NCI-H1417 treated with DMSO at 0.1 percent for 48 hours (cell line): ENCODE results near the gene PRAMEF5.
"Not testable (repeated sequence)": the region's sequence is repeated elsewhere in the genome, so short reads cannot be mapped to it uniquely, and the experiment has no call there.

ENCODE experiments used
- DNase-seq: peaks from one replicate; lab custom pipeline; 2025; lab: John Stamatoyannopoulos, UW

The PRAMEF5 gene

GRCh38 chr1:13253898-13254297, at the start of gene PRAMEF5:
Gene PRAMEF5 (plus strand): TSS chr1:13254198. CDS start chr1:13259269, 5,071 bp downstream.
- DNase-seq: not testable (repeated sequence)

DNA sequence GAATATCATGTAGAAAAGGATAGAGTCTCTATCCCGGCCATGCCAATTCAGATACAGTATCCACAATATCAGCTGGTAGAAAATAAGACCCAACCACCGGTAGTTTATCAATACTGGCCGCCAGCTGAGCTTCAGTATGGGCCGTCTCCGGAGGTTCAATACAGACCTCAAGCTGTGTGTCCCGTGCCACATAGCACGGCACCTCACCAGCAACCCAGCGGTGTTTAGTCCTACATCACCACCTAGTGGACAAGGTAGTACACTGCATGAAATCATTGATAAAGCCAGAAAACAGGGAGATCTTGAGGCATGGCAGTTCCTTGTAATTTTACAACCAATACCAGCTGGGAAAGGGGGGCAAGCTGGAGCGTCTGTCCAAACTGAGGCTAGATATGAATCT, 45.3 kb upstream of the PRAMEF5 start:
- DNase-seq: not testable (repeated sequence)

- not testable (repeated sequence) for DNase-seq
Measured at GRCh38 chr1:13216619-13217018, 37.4 kb upstream of the PRAMEF5 start.

- not testable (repeated sequence) for DNase-seq
Measured at GRCh38 chr1:13219203-13219602, 34.8 kb upstream of the PRAMEF5 start.

DNA sequence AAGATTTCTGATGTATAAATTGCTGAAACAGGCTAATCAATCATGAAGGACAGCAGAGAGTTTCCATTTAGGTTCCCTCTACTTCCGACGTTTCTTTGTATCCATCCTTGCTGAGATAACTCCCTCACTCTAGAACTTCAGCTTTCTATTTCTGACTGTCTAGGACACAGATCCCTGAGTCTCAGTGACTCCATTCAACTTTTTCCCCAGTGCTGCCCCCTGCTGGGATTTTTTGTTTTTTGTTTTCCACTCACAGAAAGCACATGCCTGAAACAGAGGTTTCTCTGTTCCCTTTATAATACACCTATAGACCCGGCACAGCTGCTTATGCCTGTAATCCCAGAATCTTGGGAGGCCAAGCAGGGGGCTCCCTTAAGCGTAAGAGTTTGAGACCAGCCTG, 31.2 kb upstream of the PRAMEF5 start:
- DNase-seq: not testable (repeated sequence)

GRCh38 chr1:13224480-13225060, 29.4 kb upstream of the PRAMEF5 start:
- DNase-seq: no peak

DNA sequence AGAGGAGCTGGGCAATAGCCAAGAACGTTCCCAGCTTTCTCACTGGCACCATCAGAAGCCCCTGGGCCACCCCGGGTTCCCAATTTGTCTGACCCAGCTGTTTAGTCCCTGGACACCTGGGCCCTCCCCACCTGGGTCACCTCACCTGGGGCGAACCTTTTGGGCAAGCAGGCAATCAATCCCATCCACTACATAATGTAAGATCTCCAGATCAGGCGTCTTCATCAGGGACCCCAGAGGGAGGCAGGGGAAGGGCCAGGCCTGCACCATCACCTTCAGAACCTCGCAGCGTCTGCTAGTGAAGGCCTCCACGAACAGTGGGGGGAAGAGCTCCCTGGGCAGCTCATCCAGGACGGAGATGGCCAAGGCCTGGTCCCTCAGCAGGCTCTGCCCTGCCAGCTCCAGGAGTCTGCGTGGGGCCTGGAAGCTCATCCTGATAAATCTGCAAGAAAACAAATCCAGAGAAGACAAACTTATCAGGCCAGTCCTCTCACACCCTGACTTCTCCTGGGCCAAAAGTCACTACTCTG, 28.3 kb upstream of the PRAMEF5 start, which contains the start of gene PRAMEF18:
PRAMEF18 (minus strand) TSS at position 480 of the 530 bp plus-strand sequence; CDS start at position 432, 48 bp downstream.
- not testable (repeated sequence) for DNase-seq

- not testable (repeated sequence) for DNase-seq
Measured at GRCh38 chr1:13227271-13228055, 26.5 kb upstream of the PRAMEF5 start.

DNA sequence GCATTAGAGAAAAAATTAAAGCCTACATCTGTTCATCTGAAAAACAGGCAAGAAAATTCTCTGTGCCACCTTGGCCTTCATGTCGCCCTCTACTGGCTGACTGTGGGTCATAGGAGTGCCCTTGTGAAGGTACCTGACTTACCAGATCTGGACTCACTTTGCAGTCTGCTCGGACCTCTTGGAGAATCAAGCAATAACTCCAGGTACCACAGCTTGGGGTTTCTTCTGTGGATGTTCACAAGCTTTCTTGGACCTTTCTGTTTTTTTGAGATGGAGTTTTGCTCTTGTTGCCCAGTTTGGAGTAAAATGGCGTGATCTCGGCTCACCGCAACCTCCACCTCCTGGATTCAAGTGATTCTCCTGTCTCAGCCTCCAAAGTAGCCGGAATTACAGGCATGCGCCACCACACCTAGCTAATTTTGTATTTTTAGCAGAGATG, 25.6 kb upstream of the PRAMEF5 start:
- DNase-seq: no peak

- not testable (repeated sequence) for DNase-seq
Measured at GRCh38 chr1:13230096-13230495, 23.9 kb upstream of the PRAMEF5 start.

GRCh38 chr1:13230601-13231000, 23.4 kb upstream of the PRAMEF5 start:
- DNase-seq: not testable (repeated sequence)

- DNase-seq: not testable (repeated sequence)
Measured at GRCh38 chr1:13231061-13231750, 22.8 kb upstream of the PRAMEF5 start.

GRCh38 chr1:13232056-13232455, 21.9 kb upstream of the PRAMEF5 start:
- DNase-seq: not testable (repeated sequence)

GRCh38 chr1:13234057-13234456, 19.9 kb upstream of the PRAMEF5 start:
- not testable (repeated sequence) for DNase-seq

DNA sequence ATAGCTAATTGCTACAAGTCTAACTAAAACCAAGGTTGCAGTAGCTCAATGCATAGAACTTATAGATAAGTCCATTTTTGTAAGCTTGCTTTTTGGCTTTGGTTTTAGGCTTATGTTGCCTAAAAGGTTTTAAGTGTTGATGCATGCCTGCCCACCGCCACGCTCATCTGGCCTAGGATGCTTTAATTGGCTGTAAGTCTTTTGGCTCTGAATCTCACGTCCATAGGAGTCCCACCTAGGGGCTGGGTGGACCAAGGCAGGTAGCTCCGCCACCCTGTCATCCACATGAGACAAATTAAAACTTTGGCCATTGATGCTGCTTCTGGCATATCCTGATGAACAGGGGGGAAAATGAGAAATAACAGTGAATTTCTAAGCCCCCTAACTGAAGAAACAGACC, 16.4 kb upstream of the PRAMEF5 start:
- not testable (repeated sequence) for DNase-seq

- DNase-seq: not testable (repeated sequence)
Measured at GRCh38 chr1:13239633-13240032, 14.4 kb upstream of the PRAMEF5 start.

- not testable (repeated sequence) for DNase-seq
Measured at GRCh38 chr1:13243536-13244263, 10.3 kb upstream of the PRAMEF5 start.

DNA sequence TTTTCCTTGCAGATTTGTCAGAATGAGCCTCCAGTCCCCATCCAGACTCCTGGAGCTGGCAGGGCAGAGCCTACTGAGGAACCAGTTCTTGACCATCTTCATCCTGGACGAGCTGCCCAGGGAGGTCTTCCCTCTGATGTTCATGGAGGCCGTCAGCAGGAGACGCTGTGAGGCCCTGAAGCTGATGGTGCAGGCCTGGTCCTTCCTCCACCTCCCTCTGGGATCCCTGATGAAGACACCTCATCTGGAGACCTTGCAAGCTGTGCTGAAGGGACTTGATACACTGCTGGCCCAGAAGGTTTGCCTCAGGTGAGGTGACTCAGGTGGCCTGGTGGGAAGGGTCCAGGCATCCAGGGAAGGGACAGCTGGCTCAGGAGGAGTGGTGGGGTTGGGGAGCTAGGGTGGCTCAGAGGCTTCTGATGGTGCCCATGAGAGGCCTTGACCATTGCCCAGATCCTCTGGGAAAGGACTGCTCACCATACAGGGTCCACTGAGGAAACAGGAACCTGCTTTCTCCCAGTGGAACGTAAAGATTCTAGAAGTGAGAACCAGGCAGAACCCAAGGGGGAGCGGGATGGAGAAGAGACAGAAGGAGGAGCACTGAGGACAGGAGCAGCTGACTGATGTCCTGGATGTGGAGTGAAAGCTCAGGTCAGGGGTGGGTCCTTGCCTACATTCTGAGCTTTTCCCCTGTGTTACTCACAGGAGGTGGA, 8.0 kb upstream of the PRAMEF5 start:
- not testable (repeated sequence) for DNase-seq

- not testable (repeated sequence) for DNase-seq
Measured at GRCh38 chr1:13246554-13246871, 7.5 kb upstream of the PRAMEF5 start.

DNA sequence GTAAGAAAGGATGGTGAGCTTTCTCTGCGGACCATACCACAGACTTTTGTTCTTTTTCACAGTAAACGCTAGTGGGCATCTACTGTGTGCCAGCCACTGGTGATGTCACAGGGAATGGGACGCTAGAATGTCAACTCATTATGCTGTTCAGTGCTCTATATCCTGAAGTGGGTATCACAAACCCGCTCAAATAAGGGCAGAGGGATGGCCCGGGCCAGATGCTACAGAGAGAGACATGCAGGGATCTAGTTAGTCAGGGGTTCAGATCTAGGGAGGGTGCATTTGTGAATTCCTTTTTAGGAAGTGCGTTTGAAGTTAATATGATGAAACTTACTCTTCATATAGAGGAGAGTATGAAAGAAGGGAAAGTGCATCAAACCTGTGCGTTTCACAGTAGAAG, 6.9 kb upstream of the PRAMEF5 start:
- not testable (repeated sequence) for DNase-seq

DNA sequence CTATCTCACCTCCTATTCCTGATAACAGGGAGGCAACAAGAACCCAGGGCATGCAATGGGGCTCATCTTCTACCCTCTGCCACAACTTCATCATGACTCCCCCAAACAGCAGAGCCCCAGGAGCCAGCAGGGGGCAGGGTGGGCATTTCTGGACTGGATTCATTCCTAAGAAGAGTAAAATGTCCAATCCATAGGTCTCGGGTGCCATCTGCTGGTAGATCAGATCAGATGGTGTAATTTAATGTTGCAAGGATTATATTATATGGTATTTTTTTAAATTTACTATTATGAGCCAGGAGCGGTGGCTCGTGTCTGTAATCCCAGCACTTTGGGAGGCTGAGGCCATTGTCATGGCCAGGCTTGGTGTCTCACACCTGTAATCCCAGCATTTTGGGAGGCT, 11.1 kb downstream of the PRAMEF5 start:
- DNase-seq: not testable (repeated sequence)
